ENCODE data around the gene USP13. TPM values are rescaled to one million over a fixed set of nuclear protein-coding genes. Genes with fewer than 3 reads are reported as not detected.

USP13 gene
- polyA plus RNA-seq, 1 experiment = 15.2 TPM

GRCh38 chr3:179791793-179792192, 139.0 kb downstream of the USP13 start:
- Histone ChIP-seq H3K27ac (ENCODE audit: low read depth, low read length) (no peak overlapping the region), H3K4me3 (ENCODE audit: low read depth, low read length) (no peak overlapping the region), H3K9me3 (ENCODE audit: control insufficient read depth, insufficient read depth, low read length) (no peaks in the 10 kb centered on the region), H3K27me3 (ENCODE audit: control insufficient read depth, insufficient read depth, low read length) (no peaks in the 10 kb centered on the region)
- ChIA-PET POLR2A (no interaction called here), CTCF (interaction anchor here (0.6 to 0.7 kb wide), 2 partner anchors 24 to 834 kb away, joined by 4 to 7 read pairs; no protein-coding TSS in a partner anchor)
- DNase-seq (ENCODE audit: low read depth, low spot score) = no peak
- TF ChIP-seq CTCF (IDR thresholded peaks at IDR 0.05; ENCODE audit: low read depth, low read length) = no peak

- ChIA-PET CTCF (interaction anchor here (1.7 kb wide), 1 partner anchor 17 kb away, joined by 7 read pairs; no protein-coding TSS in a partner anchor), POLR2A (no interaction called here)
- DNase-seq (ENCODE audit: low read depth, low spot score) = no peak
- no peak overlapping the region for H3K4me3 ChIP-seq (ENCODE audit: low read depth, low read length)
- H3K9me3 ChIP-seq (ENCODE audit: control insufficient read depth, insufficient read depth, low read length) = no peaks in the 10 kb centered on the region
- no peaks in the 10 kb centered on the region for H3K27me3 ChIP-seq (ENCODE audit: control insufficient read depth, insufficient read depth, low read length)
- H3K27ac ChIP-seq (ENCODE audit: low read depth, low read length) = no peak overlapping the region
- no peak for TF ChIP-seq CTCF (IDR thresholded peaks at IDR 0.05; ENCODE audit: low read depth, low read length)
Measured at GRCh38 chr3:179794355-179794754, 141.5 kb downstream of the USP13 start.

- no peak for DNase-seq (ENCODE audit: low read depth, low spot score)
- ChIA-PET POLR2A (no interaction called here), CTCF (interaction anchor here (0.8 to 1.0 kb wide), 2 partner anchors 25 to 28 kb away, joined by 3 to 4 read pairs; no protein-coding TSS in a partner anchor)
- Histone ChIP-seq H3K27me3 (ENCODE audit: control insufficient read depth, insufficient read depth, low read length) (no peaks in the 10 kb centered on the region), H3K4me3 (ENCODE audit: low read depth, low read length) (no peak overlapping the region), H3K27ac (ENCODE audit: low read depth, low read length) (no peak overlapping the region), H3K9me3 (ENCODE audit: control insufficient read depth, insufficient read depth, low read length) (no peaks in the 10 kb centered on the region)
- no peak for TF ChIP-seq CTCF (IDR thresholded peaks at IDR 0.05; ENCODE audit: low read depth, low read length)
Measured at GRCh38 chr3:179796421-179796820, 143.6 kb downstream of the USP13 start.

GRCh38 chr3:179797192-179797591, 144.4 kb downstream of the USP13 start:
- H3K27me3 ChIP-seq (ENCODE audit: control insufficient read depth, insufficient read depth, low read length) = no peaks in the 10 kb centered on the region
- ChIA-PET CTCF (interaction anchor here (0.9 to 1.1 kb wide), 2 partner anchors 14 kb away, joined by 3 to 5 read pairs; no protein-coding TSS in a partner anchor), POLR2A (no interaction called here)
- no peaks in the 10 kb centered on the region for H3K9me3 ChIP-seq (ENCODE audit: control insufficient read depth, insufficient read depth, low read length)
- DNase-seq (ENCODE audit: low read depth, low spot score) = no peak
- no peak for TF ChIP-seq CTCF (IDR thresholded peaks at IDR 0.05; ENCODE audit: low read depth, low read length)
- H3K4me3 ChIP-seq (ENCODE audit: low read depth, low read length) = no peak overlapping the region
- H3K27ac ChIP-seq (ENCODE audit: low read depth, low read length) = no peak overlapping the region

- no peak overlapping the region for H3K4me3 ChIP-seq (ENCODE audit: low read depth, low read length)
- no peak overlapping the region for H3K27ac ChIP-seq (ENCODE audit: low read depth, low read length)
- H3K27me3 ChIP-seq (ENCODE audit: control insufficient read depth, insufficient read depth, low read length) = no peaks in the 10 kb centered on the region
- no peak for TF ChIP-seq CTCF (IDR thresholded peaks at IDR 0.05; ENCODE audit: low read depth, low read length)
- no peaks in the 10 kb centered on the region for H3K9me3 ChIP-seq (ENCODE audit: control insufficient read depth, insufficient read depth, low read length)
- ChIA-PET CTCF (interaction anchor here (0.6 to 3.2 kb wide), 2 partner anchors 10 to 47 kb away, joined by 3 to 25 read pairs; no protein-coding TSS in a partner anchor), POLR2A (interaction anchor here (1.2 kb wide), 1 partner anchor 801 kb away, joined by 5 read pairs; the partner anchor contains the start of gene TTC14)
- DNase-seq (ENCODE audit: low read depth, low spot score) = peak; percentile 85
Measured at GRCh38 chr3:179801263-179801662, 148.4 kb downstream of the USP13 start.

Measured in AG04450 (cell line).